SIG-M5 (cell line): ENCODE data around the gene CCDC39.

Experiments
- DNase-seq: peaks from one replicate; lab custom pipeline; 2025; lab: John Stamatoyannopoulos, UW

Gene CCDC39

GRCh38 chr3:180679178-180680096, at the start of gene CCDC39:
Gene CCDC39 (minus strand): TSS chr3:180679489. CDS start chr3:180679380, 109 bp downstream.
- no peak for DNase-seq

GRCh38 chr3:180720012-180720411, 40.7 kb upstream of the CCDC39 start:
- DNase-seq = no peak

- no peak for DNase-seq
Measured at GRCh38 chr3:180707896-180708295, 28.6 kb upstream of the CCDC39 start.

GRCh38 chr3:180705619-180706018, 26.3 kb upstream of the CCDC39 start:
- no peak for DNase-seq

GRCh38 chr3:180704532-180704931, 25.2 kb upstream of the CCDC39 start:
- no peak for DNase-seq

GRCh38 chr3:180700941-180701340, 21.7 kb upstream of the CCDC39 start:
- DNase-seq = no peak

GRCh38 chr3:180698760-180699270, 19.5 kb upstream of the CCDC39 start:
- no peak for DNase-seq

GRCh38 chr3:180694321-180694720, 15.0 kb upstream of the CCDC39 start:
- DNase-seq = no peak

GRCh38 chr3:180693656-180694055, 14.4 kb upstream of the CCDC39 start:
- DNase-seq = no peak

- DNase-seq = no peak
Measured at GRCh38 chr3:180690061-180690460, 10.8 kb upstream of the CCDC39 start.

GRCh38 chr3:180684807-180685206, 5.5 kb upstream of the CCDC39 start:
- no peak for DNase-seq

GRCh38 chr3:180683816-180684215, 4.5 kb upstream of the CCDC39 start:
- DNase-seq = no peak

GRCh38 chr3:180680097-180680430, 775 bp upstream of the CCDC39 start:
- no peak for DNase-seq

- no peak for DNase-seq
Measured at GRCh38 chr3:180678231-180678630, 1.1 kb downstream of the CCDC39 start.

GRCh38 chr3:180661444-180661843, 17.8 kb downstream of the CCDC39 start:
- no peak for DNase-seq

- no peak for DNase-seq
Measured at GRCh38 chr3:180657094-180657493, 22.2 kb downstream of the CCDC39 start.

- no peak for DNase-seq
Measured at GRCh38 chr3:180656406-180656805, 22.9 kb downstream of the CCDC39 start.

GRCh38 chr3:180646187-180646790, 33.0 kb downstream of the CCDC39 start:
- DNase-seq = no peak

GRCh38 chr3:180640987-180641386, 38.3 kb downstream of the CCDC39 start:
- no peak for DNase-seq

GRCh38 chr3:180633722-180634121, 45.6 kb downstream of the CCDC39 start:
- no peak for DNase-seq

GRCh38 chr3:180631317-180631716, 48.0 kb downstream of the CCDC39 start:
- no peak for DNase-seq

- DNase-seq = no peak
Measured at GRCh38 chr3:180630371-180630770, 48.9 kb downstream of the CCDC39 start.

- no peak for DNase-seq
Measured at GRCh38 chr3:180626844-180627243, 52.4 kb downstream of the CCDC39 start.
